GM23338 (cell line): ENCODE results near the gene PFKP. TPM values are rescaled to one million over a fixed set of nuclear protein-coding genes. Genes with fewer than 3 reads are reported as not detected.

ENCODE experiments used
- ATAC-seq: fragments of 200-7000 bp; cut with Tn5 transposase; 3 replicates; pipeline ENCODE4 v1.9.1; 2020
- DNase-seq: peaks from one replicate; pipeline ENCODE4 v3.0.0-alpha.2; 2015; ENCODE audit warnings: low spot score
- H2AFZ ChIP-seq: fragments of 200-600 bp; sonication (generic); 2 replicates; pipeline ENCODE4 v1.8.0; 2016; ENCODE audit warnings: antibody characterized with exemption, mild to moderate bottlenecking, moderate library complexity
- H3F3A ChIP-seq: fragments of 200-600 bp; sonication (generic); replicated peaks from 2 replicates; pipeline ENCODE4 v1.8.0; 2017; ENCODE audit warnings: antibody characterized with exemption, mixed run types, low read depth
- H3K27ac ChIP-seq: fragments of 200-600 bp; sonication (generic); 2 replicates; pipeline ENCODE4 v1.6.1; 2016; ENCODE audit warnings: low read depth
- H3K27me3 ChIP-seq: fragments of 200-600 bp; sonication (generic); 2 replicates; pipeline ENCODE4 v1.8.0; 2016; ENCODE audit warnings: mild to moderate bottlenecking, mixed run types, moderate library complexity; ENCODE audit not compliant: insufficient read depth
- H3K36me3 ChIP-seq: fragments of 200-600 bp; sonication (generic); 2 replicates; pipeline ENCODE4 v1.8.0; 2016; ENCODE audit warnings: mild to moderate bottlenecking; ENCODE audit not compliant: insufficient read depth
- H3K4me1 ChIP-seq: fragments of 200-600 bp; sonication (generic); 2 replicates; pipeline ENCODE4 v1.8.0; 2016; ENCODE audit warnings: mild to moderate bottlenecking, moderate library complexity; ENCODE audit not compliant: insufficient read depth
- H3K4me2 ChIP-seq: fragments of 200-600 bp; sonication (generic); 2 replicates; pipeline ENCODE4 v1.7.1; 2017; ENCODE audit warnings: mixed run types
- H3K4me3 ChIP-seq: fragments of 200-600 bp; sonication (generic); 2 replicates; pipeline ENCODE4 v1.6.1; 2016; ENCODE audit warnings: mixed run types
- H3K79me2 ChIP-seq: fragments of 200-600 bp; sonication (generic); replicated peaks from 2 replicates; pipeline ENCODE4 v1.8.0; 2017; ENCODE audit warnings: mild to moderate bottlenecking; ENCODE audit not compliant: insufficient read depth
- H3K9me2 ChIP-seq: fragments of 200-600 bp; sonication (generic); 2 replicates; pipeline ENCODE4 v1.8.0; 2017; ENCODE audit not compliant: insufficient read depth
- H4K20me1 ChIP-seq: fragments of 200-600 bp; sonication (generic); replicated peaks from 2 replicates; pipeline ENCODE4 v1.8.0; 2017; ENCODE audit warnings: mild to moderate bottlenecking; ENCODE audit not compliant: insufficient read depth
- H3K27ac Mint-ChIP-seq: 2 replicates; pipeline ENCODE4 v1.8.0; 2020; ENCODE audit warnings: inconsistent platforms, mild to moderate bottlenecking, moderate library complexity, mixed read lengths
- H3K27me3 Mint-ChIP-seq: 3 replicates; pipeline ENCODE4 v1.8.0; 2022; ENCODE audit warnings: low read depth, mild to moderate bottlenecking, moderate library complexity, mixed read lengths, inconsistent platforms; ENCODE audit not compliant: insufficient read depth, poor library complexity
- H3K36me3 Mint-ChIP-seq: 3 replicates; pipeline ENCODE4 v1.8.0; 2021; ENCODE audit warnings: low read depth, mild to moderate bottlenecking, inconsistent platforms, moderate library complexity, mixed read lengths
- H3K4me1 Mint-ChIP-seq: 3 replicates; pipeline ENCODE4 v1.8.0; 2020; ENCODE audit warnings: mild to moderate bottlenecking, inconsistent platforms, mixed read lengths
- H3K4me3 Mint-ChIP-seq: 3 replicates; pipeline ENCODE4 v1.8.0; 2021; ENCODE audit warnings: moderate library complexity, mild to moderate bottlenecking, inconsistent platforms, mixed read lengths
- H3K9me3 Mint-ChIP-seq: 3 replicates; pipeline ENCODE4 v1.8.0; 2020; ENCODE audit warnings: moderate library complexity, mild to moderate bottlenecking, inconsistent platforms, mixed read lengths
- CREB1 ChIP-seq: fragments of 250-450 bp; sonication (Bioruptor Pico); IDR thresholded peaks from 2 replicates; pipeline ENCODE4 v1.5.0; 2020; ENCODE audit warnings: low read depth, mild to moderate bottlenecking, moderate library complexity
- CTCF ChIP-seq, 2 experiments: fragments of 200-600 bp in 1 of 2; sonication (generic) in 1 of 2; conservative IDR thresholded peaks; 2 replicates each; pipeline versions ENCODE4 v1.5.1 to v1.6.1; 2016 to 2017; ENCODE audit warnings: antibody characterized with exemption in 2 of 2, low read depth in 2 of 2, mild to moderate bottlenecking in 2 of 2, moderate library complexity in 1 of 2
- EZH2 ChIP-seq: fragments of 200-600 bp; sonication (generic); IDR thresholded peaks from one replicate; pipeline ENCODE4 v1.8.0; 2017; ENCODE audit warnings: antibody characterized with exemption, mild to moderate bottlenecking, low read depth; ENCODE audit not compliant: unreplicated experiment
- JUNB ChIP-seq: IDR thresholded peaks from one replicate; pipeline ENCODE4 v1.6.1; 2016; ENCODE audit warnings: antibody characterized with exemption; ENCODE audit not compliant: unreplicated experiment
- POLR2AphosphoS5 ChIP-seq: IDR thresholded peaks from 2 replicates; pipeline ENCODE4 v1.6.1; 2016; ENCODE audit warnings: antibody characterized with exemption, low read depth
- STAT1 ChIP-seq: IDR thresholded peaks from one replicate; pipeline ENCODE4 v1.6.1; 2016; ENCODE audit warnings: antibody characterized with exemption; ENCODE audit not compliant: unreplicated experiment
- ZNF114 ChIP-seq: fragments of 250-450 bp; sonication (Bioruptor Pico); IDR thresholded peaks from 2 replicates; pipeline ENCODE4 v1.5.0; 2020; ENCODE audit warnings: mild to moderate bottlenecking, moderate library complexity
- ZNF331 ChIP-seq: fragments of 250-450 bp; sonication (Bioruptor Pico); IDR thresholded peaks from 2 replicates; pipeline ENCODE4 v1.5.0; 2020; ENCODE audit warnings: low read depth, mild to moderate bottlenecking, moderate library complexity
- ZNF462 ChIP-seq: fragments of 250-450 bp; sonication (Bioruptor Pico); IDR thresholded peaks from 2 replicates; pipeline ENCODE4 v1.5.0; 2020; ENCODE audit warnings: mild to moderate bottlenecking, moderate library complexity
- polyA plus RNA-seq: library from polyadenylated mRNA; unstranded; fragments of >200 nt; fragmentation: Nextera tagmentation; extraction: Ambion mirVana; gene quantifications from 2 replicates; pipeline ENCODE4 v1.2.1, GENCODE V29; 2016
- total RNA-seq: library from RNA; depleted of rRNA; stranded (reverse); fragments of >200 nt; shearing (Covaris generic); gene quantifications from 2 replicates; pipeline ENCODE4 v1.2.3, GENCODE V29; 2014
- TF ChIP-seq, protein P1 (sequence below): IDR thresholded peaks from one replicate; pipeline ENCODE4 v1.6.1; 2018; ENCODE audit warnings: antibody characterized with exemption; ENCODE audit not compliant: unreplicated experiment

PFKP gene
- total and polyA plus RNA-seq, 2 experiments from 2014 or later, result 56.3 to 120 TPM

GRCh38 chr10:3150366-3150765 is 83.0 kb downstream of the PFKP start:
- H3K36me3 Mint-ChIP-seq, result peaks cover 59% of the 10 kb centered on the region; the same call in 2 of the 3 replicates
- Histone ChIP-seq H3K9me2 (no peaks in the 10 kb centered on the region), H3K27ac (no peak overlapping the region), H3K4me2 (no peak overlapping the region), H3K36me3 (peaks cover 3% of the 10 kb centered on the region; the same call in 1 of the 2 replicates), H2AFZ (no peak overlapping the region), H4K20me1 (0 out of 2 replicates have a peak, but pooled peaks cover 2% of the 10 kb centered on the region), H3K4me3 (no peak overlapping the region), H3K79me2 (no peaks in the 10 kb centered on the region), H3F3A (no peaks in the 10 kb centered on the region), H3K27me3 (no peaks in the 10 kb centered on the region), H3K4me1 (no peaks in the 10 kb centered on the region)
- DNase-seq, result no peak
- H3K4me1 Mint-ChIP-seq, result no peaks in the 10 kb centered on the region
- no peak for ATAC-seq
- H3K27me3 Mint-ChIP-seq, result no peaks in the 10 kb centered on the region
- H3K9me3 Mint-ChIP-seq, result no peaks in the 10 kb centered on the region
- H3K27ac Mint-ChIP-seq, result no peak overlapping the region
- no peak overlapping the region for H3K4me3 Mint-ChIP-seq
- TF ChIP-seq POLR2AphosphoS5 (no peak), CTCF (conservative IDR thresholded peaks at IDR 0.05; ENCODE audit: low read depth in 2 of 2) (no peak), JUNB (no peak), CREB1 (CRISPR knock-in tag) (no peak), ZNF331 (CRISPR knock-in tag) (no peak), ZNF114 (CRISPR knock-in tag) (no peak), EZH2 (no peak), ZNF462 (CRISPR knock-in tag) (no peak), STAT1 (no peak)
- TF ChIP-seq, protein P1, sequence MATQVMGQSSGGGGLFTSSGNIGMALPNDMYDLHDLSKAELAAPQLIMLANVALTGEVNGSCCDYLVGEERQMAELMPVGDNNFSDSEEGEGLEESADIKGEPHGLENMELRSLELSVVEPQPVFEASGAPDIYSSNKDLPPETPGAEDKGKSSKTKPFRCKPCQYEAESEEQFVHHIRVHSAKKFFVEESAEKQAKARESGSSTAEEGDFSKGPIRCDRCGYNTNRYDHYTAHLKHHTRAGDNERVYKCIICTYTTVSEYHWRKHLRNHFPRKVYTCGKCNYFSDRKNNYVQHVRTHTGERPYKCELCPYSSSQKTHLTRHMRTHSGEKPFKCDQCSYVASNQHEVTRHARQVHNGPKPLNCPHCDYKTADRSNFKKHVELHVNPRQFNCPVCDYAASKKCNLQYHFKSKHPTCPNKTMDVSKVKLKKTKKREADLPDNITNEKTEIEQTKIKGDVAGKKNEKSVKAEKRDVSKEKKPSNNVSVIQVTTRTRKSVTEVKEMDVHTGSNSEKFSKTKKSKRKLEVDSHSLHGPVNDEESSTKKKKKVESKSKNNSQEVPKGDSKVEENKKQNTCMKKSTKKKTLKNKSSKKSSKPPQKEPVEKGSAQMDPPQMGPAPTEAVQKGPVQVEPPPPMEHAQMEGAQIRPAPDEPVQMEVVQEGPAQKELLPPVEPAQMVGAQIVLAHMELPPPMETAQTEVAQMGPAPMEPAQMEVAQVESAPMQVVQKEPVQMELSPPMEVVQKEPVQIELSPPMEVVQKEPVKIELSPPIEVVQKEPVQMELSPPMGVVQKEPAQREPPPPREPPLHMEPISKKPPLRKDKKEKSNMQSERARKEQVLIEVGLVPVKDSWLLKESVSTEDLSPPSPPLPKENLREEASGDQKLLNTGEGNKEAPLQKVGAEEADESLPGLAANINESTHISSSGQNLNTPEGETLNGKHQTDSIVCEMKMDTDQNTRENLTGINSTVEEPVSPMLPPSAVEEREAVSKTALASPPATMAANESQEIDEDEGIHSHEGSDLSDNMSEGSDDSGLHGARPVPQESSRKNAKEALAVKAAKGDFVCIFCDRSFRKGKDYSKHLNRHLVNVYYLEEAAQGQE, result no peak
